Chondrocyte (in vitro differentiated cells): Measurements from ENCODE around the gene EEIG1. TPM values are rescaled to one million over a fixed set of nuclear protein-coding genes. Genes with fewer than 3 reads are reported as not detected.

ENCODE experiments used
- DNase-seq: peaks from one replicate; pipeline ENCODE4 v3.0.0; 2021; ENCODE audit warnings: mixed read lengths, low spot score
- H3K27ac Mint-ChIP-seq: one replicate; pipeline ENCODE4 v1.8.0; 2021; ENCODE audit warnings: mild to moderate bottlenecking, moderate library complexity, mixed read lengths; ENCODE audit not compliant: unreplicated experiment
- H3K27me3 Mint-ChIP-seq: 2 replicates; pipeline ENCODE4 v1.8.0; 2021; ENCODE audit warnings: low read depth, mixed read lengths
- H3K36me3 Mint-ChIP-seq: 2 replicates; pipeline ENCODE4 v1.8.0; 2021; ENCODE audit warnings: low read depth, mixed read lengths
- H3K4me1 Mint-ChIP-seq: 2 replicates; pipeline ENCODE4 v1.8.0; 2021; ENCODE audit warnings: low read depth, mild to moderate bottlenecking, mixed read lengths
- H3K4me3 Mint-ChIP-seq: one replicate; pipeline ENCODE4 v1.8.0; 2021; ENCODE audit warnings: mild to moderate bottlenecking, moderate library complexity, mixed read lengths; ENCODE audit not compliant: unreplicated experiment
- H3K9me3 Mint-ChIP-seq: 2 replicates; pipeline ENCODE4 v1.8.0; 2021; ENCODE audit warnings: low read depth, mixed read lengths
- CTCF ChIP-seq: fragments of 200-600 bp; sonication (generic); IDR thresholded peaks from 2 replicates; pipeline ENCODE4 v1.5.0; 2021; ENCODE audit warnings: antibody characterized with exemption, mild to moderate bottlenecking, moderate library complexity
- long read RNA-seq: library from polyadenylated mRNA; stranded (forward); transcript quantifications from one replicate; pipeline ENCODE4 v2.0.0, GENCODE V29; 2021
- total RNA-seq: library from RNA; stranded (reverse); gene quantifications from 3 replicates; pipeline ENCODE4 v1.2.1, GENCODE V29; 2021

The EEIG1 gene
- 39.4 to 63.0 TPM (median 61.8 TPM) in 3 replicates for total RNA-seq
- long read RNA-seq, full-length matches to known transcripts, result 54 of 98 reads
- long read RNA-seq, partial matches to known transcripts, result 5 of 98 reads
- long read RNA-seq, other reads (novel, unspliced or antisense), result 39 of 98 reads

DNA sequence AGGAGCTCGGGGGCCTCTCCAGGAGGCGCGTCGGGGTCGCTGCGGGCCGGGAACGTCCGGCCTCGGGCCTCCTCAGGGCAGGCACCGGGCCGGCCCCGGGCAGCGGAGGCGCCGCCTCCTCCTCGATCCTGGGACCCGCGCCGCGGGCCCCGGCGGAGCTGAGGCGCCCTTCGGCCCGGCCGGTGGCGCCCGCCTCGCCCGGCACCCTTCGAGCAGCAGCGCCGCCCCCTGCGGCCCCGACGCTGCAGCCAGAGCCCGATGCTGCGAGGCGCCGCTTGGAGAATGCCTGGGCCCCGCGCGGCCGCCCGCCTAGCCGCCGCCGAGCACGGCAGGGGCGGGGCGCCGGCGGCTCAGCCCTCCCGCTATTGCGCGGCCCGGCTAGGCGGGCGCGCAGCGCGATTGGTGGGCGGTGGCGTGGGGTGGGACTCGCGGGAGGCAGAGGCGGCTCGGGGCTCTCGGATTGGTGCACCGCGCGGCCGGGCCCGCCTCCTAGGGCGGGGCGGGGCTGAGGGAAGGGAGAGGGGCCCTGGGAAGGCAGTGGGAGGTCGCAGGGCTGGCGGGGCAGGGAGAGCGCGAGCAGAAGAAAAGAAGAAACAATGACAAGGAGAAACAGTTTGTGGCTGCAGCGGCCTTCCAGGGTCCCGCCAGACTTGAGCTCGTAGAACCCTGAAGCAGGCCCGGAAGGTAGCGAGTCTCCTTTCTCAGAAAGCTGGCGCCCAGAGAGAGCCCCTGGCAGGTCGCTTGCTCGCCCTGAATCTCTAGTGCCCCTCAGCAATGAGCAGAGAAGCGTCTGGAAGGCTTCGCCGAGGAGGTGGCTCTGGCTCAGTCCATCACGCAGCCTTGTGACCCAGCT, at the start of gene EEIG1:
Gene EEIG1 (minus strand): TSS at position 284 of the 853 bp plus-strand sequence. CDS start 852 bp downstream, outside the sequence.
- DNase-seq, result peak; percentile 98
- Mint-ChIP-seq H3K36me3 (no peaks in the 10 kb centered on the region), H3K27me3 (no peaks in the 10 kb centered on the region), H3K4me1 (peaks cover 38% of the 10 kb centered on the region), H3K27ac (peak within 1 kb of the TSS; percentile 96), H3K4me3 (peak within 1 kb of the TSS; percentile 94), H3K9me3 (no peaks in the 10 kb centered on the region)
- TF ChIP-seq CTCF, result no peak

- TF ChIP-seq CTCF, result no peak
- no peak for DNase-seq
- no peaks in the 10 kb centered on the region for H3K9me3 Mint-ChIP-seq
- H3K36me3 Mint-ChIP-seq, result no peaks in the 10 kb centered on the region
- H3K27ac Mint-ChIP-seq, result no peak overlapping the region
- no peaks in the 10 kb centered on the region for H3K27me3 Mint-ChIP-seq
- H3K4me1 Mint-ChIP-seq, result peaks cover 22% of the 10 kb centered on the region
- H3K4me3 Mint-ChIP-seq, result no peak overlapping the region
These were observed 46.9 kb upstream of the EEIG1 start for GRCh38 chr9:128027705-128028104.

GRCh38 chr9:128026773-128027541, 46.2 kb upstream of the EEIG1 start:
- Mint-ChIP-seq H3K36me3 (no peaks in the 10 kb centered on the region), H3K9me3 (no peaks in the 10 kb centered on the region), H3K4me1 (peaks cover 23% of the 10 kb centered on the region), H3K27me3 (no peaks in the 10 kb centered on the region), H3K4me3 (no peak overlapping the region), H3K27ac (no peak overlapping the region)
- DNase-seq, result no peak
- no peak for TF ChIP-seq CTCF

GRCh38 chr9:128026255-128026772, 45.5 kb upstream of the EEIG1 start:
- no peak for TF ChIP-seq CTCF
- no peak overlapping the region for H3K27ac Mint-ChIP-seq
- no peaks in the 10 kb centered on the region for H3K9me3 Mint-ChIP-seq
- no peak for DNase-seq
- no peaks in the 10 kb centered on the region for H3K27me3 Mint-ChIP-seq
- H3K4me1 Mint-ChIP-seq, result peaks cover 23% of the 10 kb centered on the region
- no peaks in the 10 kb centered on the region for H3K36me3 Mint-ChIP-seq
- H3K4me3 Mint-ChIP-seq, result no peak overlapping the region

DNA sequence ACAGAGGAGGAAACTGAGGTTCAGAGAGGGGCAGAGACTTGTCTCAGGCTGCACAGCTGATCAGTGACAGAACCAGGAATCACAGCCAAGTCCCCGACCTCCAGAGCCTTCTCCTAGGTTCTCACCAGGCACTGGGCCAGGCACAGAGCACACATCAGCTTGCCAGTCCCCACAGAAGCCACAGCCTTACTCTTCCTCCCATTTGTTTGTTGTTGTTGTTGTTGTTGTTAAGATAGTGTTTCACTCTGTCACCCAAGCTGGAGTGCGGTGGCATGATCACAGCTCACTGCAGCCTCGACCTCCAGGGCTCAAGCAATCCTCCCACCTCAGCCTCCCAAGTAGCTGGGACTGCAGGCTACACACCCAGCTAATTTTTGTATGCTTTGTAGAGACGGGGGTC, 44.9 kb upstream of the EEIG1 start:
- Mint-ChIP-seq H3K4me1 (peaks cover 23% of the 10 kb centered on the region), H3K27ac (no peak overlapping the region), H3K9me3 (no peaks in the 10 kb centered on the region), H3K27me3 (no peaks in the 10 kb centered on the region), H3K4me3 (no peak overlapping the region), H3K36me3 (no peaks in the 10 kb centered on the region)
- TF ChIP-seq CTCF, result no peak
- no peak for DNase-seq
